ENCODE results near the gene DUSP14.
A peak's percentile ranks its signal among the peaks of the same experiment; 100 is the strongest.
"Not testable (repeated sequence)": the region's sequence is repeated elsewhere in the genome, so short reads cannot be mapped to it uniquely, and the experiment has no call there.

DUSP14 gene

DNA sequence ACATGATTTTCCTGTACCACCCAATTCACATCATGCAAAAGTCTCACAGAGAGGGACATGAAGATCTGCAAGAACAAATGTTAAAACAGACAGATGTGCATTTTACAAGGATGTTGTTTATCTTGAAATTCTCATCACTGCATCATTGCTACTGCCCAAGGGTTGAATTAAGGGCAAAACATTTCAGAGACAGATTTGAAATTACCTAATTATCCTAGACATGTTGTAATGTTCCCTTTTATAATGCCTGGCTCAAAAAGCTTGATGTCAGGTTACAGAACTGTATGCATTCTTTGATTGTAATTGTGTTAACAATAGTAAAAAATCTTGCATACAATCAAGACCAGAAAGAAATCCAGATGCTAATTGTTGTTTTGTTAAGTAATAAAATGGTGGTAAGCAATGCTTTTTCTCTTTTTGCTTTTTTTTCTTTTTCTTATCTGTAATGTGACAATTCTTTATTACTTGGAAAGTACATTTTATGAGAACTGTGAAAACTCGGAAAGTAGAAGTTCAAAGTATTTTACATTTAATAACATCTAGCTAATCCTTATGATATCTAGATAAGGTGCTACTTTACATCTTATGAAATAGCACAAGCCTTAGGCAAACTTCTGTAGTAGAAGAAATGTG lies 3.6 kb upstream of the DUSP14 start:
- DNase-seq (ENCODE audit: low read depth): no peak

DNA sequence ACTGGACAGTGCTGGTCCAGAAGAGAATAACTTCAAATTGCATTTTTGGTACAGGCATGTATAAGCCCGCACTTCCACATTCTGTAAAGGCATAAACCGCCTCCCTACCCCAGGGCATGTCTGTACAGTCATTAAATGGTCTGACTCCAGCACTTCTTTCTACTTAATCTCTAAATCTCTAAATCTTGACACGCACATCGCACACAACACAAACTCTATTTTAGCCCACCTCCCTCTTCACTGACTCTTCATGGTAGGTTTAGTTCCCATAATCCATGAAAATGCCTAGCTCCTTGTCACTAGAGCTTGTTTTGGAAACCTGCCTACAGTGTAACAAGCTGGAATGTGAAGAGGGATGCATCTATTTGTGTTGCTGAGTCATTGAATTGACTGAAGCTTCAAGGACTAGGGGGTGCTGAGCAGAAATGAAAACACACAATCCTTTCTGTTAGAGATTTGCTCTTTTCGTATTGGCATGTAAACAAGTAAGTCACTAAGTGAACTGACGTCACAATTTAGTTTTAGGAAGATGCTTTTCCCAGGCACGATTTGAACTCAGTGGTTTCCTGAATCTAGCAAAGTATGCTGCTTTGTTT lies 1.6 kb upstream of the DUSP14 start:
- DNase-seq (ENCODE audit: low read depth): peak; percentile 96

DNA sequence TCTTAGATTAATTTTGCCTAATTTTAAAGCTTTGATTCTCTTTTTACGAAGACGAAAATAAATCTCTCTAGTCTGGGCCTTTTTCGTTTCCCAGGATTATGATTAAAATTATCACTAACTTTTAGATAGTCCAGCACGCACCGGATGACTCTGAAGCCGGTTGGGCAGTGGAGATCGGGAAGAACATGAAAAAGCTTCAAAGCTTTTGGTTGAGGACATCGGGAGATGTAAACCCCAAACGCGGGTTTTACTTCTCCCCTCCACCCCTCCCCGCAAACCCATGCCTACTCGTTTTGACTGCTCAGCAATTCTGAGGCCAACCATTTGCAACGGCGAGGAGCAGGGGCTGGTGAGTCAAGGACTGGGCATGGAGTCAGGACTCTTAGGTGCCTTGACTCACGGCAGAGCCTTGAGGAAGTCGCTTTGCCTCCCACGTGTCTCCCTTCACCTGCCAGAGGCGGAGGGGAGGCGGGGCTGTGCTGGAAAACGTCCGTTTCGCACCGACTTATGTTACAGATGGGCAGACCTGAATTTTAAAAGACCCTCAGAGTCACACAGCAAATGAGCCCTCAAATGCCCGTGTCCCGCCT lies 989 bp upstream of the DUSP14 start:
- peak; percentile 98 for DNase-seq (ENCODE audit: low read depth)

DNA sequence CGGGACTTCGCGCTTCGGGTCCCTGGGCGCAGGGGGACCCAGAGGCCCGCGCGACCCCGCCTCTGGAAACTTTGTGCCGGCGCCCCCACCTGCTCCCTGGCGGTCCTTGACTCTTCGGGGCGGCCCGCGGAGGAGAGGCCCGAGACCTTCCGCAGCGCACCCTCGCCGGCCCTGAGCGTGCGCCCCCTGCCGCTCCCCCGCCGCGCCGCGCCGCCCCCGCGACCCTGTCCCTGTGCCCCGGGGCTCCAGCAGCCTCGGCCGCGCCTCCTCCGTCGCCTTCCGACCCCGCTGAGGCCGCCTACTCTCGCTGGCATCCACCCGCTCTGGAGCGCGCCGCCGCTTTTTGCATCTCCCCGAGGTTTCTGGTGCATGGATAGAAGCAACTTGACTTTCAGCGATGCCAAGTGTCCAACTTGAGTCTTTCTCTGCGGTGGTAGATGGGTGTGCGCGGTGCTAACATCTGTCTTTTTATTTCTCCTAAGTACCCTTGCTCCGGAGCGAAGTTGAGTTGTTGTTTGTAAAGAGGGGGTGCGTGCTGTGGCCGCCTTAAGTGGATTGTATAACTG lies 414 bp downstream of the DUSP14 start:
- DNase-seq (ENCODE audit: low read depth): peak; percentile 82

DNA sequence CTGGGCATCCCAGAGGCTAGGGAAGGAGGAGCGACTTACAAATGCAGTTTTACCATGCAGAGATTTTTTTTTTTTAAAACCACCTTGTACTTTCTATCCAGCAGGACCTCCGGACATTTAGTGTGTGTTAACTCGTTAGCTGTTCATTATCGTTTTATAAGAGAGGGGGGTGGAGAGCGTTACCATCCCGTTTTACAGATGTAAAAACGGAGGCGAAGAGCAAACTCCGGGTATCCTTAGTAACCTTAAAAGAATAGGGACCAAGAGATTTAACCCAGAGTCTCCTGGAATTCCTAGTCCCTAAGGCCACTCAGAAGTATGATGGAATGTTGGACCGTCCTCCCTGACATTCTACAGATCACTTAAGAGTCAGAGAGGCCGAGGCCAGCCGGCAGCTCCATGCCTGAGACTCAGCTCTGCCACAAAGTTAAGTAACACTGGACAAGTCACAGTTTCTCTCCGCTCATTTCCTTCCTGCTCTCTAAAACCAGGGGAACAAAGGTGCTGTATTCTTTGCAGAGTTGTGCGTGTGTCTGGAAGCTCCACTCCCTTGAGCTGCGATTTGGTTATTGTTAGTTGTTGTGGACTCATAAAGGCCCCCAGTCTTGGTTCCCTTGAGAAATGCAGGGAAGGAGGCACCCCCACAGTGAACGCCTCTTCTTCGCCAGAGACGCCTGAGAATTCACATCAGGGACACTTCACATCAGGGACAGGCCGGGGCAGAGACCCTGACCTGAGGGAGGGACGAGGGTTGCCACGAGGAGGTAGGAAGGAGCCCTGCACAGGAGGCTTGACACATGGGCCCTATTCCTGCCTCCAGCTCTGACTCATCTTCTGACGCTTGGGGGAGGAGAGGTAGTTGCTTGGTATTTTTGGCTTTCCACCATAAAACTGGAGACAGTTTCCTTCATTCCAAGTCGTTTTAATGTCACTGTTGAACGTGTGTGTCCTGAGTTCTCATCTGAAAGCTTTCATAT lies 1.2 kb downstream of the DUSP14 start:
- DNase-seq (ENCODE audit: low read depth): peak; percentile 96

DNA sequence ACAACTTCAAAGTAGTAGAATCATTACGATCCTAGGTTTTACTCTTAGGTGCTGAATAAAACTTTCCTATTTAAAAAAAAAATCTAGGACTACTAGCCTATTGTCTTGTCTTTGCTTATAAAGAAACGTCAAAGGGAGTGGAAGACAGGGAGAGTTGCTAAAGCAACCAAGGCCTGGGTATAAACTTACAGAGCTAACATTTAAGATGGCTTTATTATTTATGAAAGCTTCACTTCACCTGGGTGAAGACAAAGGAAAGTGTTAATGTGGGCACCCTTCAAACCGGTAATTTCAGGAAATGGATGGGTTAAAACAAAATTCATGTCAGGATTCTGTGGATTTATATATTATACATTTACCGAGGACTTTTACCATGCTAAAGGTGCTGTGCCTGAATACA lies 2.5 kb downstream of the DUSP14 start:
- DNase-seq (ENCODE audit: low read depth): no peak

DNA sequence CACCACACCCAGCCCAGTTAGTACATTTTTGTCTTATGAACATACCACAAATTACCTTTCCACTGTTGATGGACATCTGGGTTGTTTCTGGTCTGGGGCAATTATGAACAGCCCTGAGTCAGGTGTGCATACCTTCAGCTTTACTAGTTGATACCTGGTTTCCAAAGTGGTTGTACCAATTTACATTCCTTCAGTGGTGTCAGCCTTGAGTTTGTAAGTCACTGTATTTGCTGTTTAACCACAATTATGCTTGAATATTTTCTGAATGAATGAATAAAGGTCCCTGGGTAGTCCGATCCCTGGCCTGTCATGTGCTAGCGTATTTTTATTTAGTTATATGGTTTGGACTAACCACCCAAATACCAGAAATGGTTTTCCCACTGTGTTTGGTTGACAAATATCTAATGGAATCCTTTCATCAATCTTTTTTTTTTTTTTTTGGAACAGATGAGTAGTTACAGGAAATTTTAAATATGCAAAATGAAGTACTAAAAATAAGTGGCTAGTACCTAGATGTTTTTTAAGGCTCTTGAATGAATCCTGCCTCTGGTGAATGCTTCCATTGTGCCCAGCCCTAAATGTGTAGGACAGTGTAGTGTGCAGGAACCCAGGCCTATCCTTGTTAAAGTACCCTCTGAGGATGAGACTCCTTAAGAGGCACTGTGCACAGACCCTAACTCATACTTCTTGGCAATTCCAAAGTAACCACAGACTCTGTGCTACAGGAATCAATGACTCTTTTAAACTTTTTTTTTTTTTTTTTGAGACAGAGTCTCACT lies 3.7 kb downstream of the DUSP14 start:
- peak; percentile 93 for DNase-seq (ENCODE audit: low read depth)

DNA sequence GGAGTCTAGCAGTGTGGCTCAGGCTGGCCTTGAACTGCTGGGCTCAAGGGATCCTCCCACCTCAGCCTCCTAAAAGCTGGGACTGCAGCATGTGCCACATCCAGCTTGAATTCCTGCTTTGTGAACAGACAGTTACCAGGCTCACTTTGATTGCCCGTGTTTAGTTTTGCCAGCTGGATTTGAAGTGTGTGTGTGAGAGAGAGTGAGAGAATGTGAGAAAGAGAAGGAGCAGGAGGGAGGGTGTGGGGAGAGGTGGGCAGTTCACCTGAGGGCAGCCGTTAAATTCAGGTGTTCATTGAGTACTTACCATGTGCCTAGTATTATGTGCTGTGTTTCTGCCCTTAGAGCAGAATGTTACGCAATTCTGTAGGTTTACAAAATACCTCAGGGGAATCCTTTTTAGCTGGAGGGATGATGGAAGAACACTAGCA lies 4.7 kb downstream of the DUSP14 start:
- no peak for DNase-seq (ENCODE audit: low read depth)

DNA sequence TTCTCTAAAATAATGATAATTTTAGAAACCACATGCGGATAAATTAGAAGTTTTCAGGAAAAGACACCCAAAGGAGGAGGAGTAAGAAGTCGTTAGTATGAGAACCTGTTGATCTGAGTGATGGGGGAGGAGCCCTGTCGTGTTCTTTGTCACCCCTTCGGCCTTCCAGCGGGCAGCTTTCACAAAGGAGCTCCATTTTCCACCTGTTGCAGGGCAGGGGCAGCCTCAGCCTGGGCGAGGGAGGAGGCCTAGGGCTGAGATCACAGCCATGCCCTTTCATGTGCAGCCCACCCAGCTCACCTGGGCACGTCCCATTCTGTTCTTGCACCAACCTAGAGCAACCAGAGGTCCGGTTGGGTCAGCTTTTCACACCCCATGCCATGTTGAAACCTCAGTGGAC lies 5.3 kb downstream of the DUSP14 start:
- no peak for DNase-seq (ENCODE audit: low read depth)

DNA sequence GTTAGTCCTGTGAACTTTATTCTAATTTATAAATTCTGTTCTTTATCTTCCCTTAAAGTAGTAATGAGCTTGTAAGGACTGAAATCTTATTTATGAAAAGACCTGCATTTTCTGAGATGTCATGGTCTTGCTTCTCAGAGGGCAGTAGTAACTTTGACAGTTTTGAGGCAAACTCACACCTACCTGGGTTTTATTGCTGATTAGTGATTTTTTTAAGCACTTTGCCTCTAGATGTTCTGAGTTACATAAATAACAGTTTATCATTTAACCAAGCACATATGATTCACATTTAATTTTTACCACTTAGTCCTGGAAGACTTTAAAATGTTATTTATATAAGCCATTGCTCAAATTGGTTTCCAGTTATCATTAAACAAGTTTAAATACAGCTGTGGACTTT lies 10.7 kb downstream of the DUSP14 start:
- no peak for DNase-seq (ENCODE audit: low read depth)

DNA sequence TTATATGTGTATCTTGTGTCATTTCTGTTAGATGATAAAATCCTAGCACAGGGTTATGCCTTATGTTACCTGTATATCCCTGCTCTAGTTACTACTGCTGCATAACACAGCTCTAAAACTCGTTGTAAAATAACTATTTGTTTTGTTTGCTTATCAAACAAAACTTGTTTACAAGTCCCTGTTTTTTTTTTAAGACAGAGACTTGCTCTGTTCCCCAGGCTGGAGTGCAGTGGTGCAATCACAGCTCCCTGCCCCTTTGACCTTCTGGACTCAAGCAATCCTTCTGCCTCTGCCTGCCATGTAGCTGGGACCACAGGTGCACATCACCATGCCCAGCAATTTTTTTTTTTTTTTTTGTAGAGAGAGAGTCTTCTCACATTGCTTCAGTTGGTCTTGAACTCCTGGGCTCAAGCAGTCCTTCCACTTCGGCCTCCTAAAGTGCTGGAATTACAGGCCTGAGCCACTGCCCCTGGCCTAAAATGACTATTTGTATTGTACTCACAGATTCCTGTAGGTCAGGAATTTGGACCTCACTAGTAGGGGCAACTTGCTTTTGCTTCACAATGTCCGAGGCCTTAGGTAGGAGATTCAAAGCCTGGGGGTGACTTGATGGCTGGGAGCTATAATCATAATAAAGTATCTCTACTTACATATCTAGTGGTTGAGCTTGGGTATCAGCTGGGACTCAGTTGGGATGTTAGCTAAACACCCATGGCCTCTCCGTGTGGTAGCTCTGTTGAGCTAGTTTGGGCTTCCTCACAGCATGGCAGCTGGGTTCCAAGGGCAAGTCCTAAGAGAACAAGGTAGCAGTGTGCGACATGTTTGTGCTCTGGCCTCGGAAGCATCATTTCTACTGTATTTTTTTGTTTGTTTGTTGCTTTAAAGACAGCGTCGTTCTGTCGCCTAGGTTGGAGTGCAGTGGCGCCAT lies 12.6 kb downstream of the DUSP14 start:
- no peak for DNase-seq (ENCODE audit: low read depth)

DNA sequence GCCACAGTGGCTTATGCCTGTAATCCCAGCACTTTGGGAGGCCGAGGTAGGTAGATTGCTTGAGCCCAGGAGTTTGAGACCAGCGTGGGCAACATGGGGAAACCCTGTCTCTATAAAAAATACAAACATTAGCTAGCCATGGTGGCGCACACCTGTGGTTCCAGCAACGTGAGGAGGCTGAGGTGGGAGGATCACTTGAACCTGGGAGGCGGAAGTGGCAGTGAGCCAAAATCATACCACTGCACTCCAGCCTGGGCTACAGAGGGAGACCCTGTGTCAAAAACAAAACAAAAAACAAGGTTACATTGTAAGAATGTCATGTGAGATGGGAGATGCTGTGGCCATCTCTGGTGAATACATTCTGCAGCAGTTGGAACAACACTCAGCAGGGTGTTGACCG lies 13.5 kb downstream of the DUSP14 start:
- DNase-seq (ENCODE audit: low read depth): no peak

DNA sequence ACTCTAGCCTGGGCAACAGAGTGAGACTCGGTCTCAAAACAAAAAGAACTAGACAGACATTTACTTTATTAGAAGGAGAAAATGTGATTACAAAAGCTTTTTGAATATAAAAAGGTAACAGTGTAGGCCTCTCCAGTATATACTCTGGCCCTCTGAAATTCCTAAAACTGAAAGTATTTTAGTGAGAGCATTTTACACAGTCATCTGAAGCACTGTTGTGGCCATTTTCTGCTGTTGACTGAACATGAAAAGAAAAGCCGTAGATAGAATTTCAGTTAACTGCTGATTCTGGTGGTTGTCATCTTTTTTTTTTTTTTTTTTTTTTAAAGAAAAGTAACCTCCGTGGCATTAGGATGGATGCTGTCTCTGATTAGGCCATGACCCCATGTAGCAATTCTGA lies 15.6 kb downstream of the DUSP14 start:
- DNase-seq (ENCODE audit: low read depth): no peak

DNA sequence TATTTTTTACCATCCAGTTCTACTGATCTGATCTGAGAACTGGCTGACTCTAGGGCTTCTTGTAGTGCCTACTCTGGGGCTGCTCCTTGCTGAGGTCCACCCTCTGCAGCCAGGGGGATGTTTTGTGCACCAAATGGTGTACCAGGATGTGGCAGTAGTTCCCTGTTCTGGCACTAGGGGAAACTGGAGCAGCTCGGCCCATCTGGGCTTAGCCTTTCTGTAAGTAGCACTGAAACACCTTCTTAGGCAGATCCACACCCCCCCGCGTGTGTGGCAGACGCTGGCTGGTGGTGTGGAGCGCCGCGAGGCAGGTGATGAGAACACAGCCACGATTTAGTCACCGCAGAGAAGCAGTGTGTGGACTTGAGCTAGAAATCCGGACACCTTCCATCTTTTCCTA lies 17.0 kb downstream of the DUSP14 start:
- DNase-seq (ENCODE audit: low read depth): peak; percentile 71

DNA sequence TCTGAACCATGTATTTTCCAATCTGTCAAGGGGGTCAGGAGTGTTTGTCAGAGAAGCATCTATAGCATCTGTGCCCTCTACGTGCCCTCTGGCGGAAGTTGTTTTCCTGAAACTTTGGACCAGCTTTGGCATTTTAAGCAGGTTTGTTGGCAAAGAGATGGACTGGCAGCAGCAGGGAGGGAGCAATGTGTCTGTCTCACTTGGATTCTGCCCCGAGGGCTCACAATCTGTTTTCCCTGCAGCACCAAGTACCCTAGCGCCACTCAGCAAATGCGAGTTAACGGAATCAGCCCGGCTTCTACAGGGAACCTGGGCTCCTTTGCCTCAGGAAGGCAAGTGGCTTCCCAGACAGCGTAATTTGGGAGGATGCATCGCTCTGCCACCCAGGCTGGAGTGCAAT lies 17.4 kb downstream of the DUSP14 start:
- DNase-seq (ENCODE audit: low read depth): no peak

DNA sequence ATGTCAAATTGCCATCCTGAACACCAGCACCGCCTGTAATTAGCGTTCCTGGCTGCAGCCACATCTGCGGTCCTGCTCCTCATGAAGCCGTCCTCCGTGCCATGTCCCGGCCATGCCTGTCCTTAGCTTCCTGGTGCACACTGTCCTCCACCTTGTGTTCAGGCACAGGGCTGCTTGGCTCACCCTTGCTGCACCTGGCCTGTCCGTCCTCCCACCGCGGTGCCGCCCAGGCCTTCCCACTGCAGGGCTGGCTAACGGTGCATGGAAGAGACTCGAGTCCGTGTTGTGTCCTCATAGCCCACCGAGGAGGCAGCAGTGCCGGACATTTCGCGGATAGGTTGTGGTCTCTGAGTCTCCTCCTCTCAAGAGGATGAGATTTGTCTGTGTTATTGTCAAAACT lies 20.4 kb downstream of the DUSP14 start:
- no peak for DNase-seq (ENCODE audit: low read depth)

DNA sequence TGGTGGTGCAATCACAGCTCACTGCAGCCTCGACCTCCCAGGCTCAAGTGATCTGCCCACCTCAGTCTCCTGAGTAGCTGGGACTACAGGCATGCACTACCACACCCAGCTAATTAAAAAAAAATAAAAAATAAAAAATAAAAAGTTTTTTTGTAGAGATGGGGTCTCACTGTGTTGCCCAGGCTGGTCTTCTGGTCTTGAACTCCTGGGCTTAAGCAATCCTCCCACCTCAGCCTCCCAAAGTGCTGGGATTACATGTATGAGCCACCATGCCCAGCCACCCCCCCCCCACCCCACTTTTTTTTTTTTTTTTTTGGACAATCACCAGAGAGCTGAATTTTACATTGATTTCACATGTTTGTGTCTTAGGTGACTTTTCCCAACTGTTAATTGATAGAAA lies 22.0 kb downstream of the DUSP14 start:
- not testable (repeated sequence) for DNase-seq (ENCODE audit: low read depth)

DNA sequence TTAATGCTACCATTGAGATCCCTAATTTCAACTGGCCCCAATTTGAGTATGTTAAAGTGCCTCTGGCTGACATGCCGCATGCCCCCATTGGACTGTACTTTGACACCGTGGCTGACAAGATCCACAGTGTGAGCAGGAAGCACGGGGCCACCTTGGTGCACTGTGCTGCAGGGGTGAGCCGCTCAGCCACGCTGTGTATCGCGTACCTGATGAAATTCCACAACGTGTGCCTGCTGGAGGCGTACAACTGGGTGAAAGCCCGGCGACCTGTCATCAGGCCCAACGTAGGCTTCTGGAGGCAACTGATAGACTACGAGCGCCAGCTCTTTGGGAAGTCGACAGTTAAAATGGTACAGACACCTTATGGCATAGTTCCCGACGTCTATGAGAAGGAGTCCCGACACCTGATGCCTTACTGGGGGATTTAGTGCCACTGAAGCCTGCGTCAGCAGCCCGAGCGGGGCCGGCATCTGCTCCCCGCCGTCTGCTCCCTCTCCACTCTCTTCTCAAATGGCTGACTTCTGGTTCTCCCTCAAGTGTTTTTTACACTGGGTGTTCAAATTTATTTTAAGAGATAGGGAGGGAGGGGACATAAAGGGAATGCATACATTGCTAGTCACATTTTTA lies 22.9 kb downstream of the DUSP14 start:
- DNase-seq (ENCODE audit: low read depth): no peak

DNA sequence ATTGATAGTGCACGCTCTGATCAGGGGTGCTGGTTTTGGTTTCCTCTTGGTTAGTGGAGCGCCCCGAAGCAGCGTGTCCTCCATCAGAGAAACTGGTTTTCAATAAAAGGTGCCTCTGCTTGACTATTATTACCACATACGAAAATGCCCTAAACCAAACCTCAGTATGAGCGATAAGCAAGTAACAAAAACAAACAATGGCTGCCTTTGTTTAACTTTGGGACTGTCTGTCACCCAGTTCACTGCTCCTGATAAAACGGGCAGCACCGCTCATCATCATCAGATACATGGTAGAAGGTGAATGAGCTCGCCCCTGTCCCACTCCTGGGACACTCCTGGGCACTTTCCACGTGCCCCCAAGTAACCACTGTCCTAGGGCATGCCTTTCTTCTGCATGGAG lies 24.0 kb downstream of the DUSP14 start:
- DNase-seq (ENCODE audit: low read depth): no peak

DNA sequence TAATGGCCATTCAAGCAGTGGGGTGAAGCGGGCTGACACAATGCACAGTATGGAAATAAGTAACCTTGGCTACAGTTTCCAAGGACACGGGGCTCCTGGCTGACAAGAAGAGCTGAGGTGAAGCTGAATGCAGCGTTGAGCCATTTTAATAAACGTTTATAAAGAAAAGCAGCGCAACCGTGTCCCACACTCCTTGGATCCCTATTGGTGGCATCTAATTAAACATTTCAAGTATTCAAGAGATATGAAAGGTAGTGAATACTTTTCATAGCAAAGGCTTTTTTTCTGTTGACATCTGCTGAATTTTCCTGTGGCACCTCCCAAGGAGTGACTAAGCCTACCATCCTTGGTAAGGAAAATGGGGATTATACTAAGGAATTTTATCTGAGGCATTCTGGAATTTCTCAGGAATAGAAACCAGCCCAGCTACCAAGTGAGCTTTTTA lies 26.5 kb downstream of the DUSP14 start:
- peak; percentile 33 for DNase-seq (ENCODE audit: low read depth)
